IPS-NIHi7 (cell line): ENCODE data around the gene ESR1.
A peak's percentile ranks its signal among the peaks of the same experiment; 100 is the strongest.

Source experiments
- DNase-seq: peaks from one replicate; pipeline ENCODE4 v3.0.0; 2012; ENCODE audit warnings: mixed read lengths; ENCODE audit errors: extremely low spot score

ESR1 gene

GRCh38 chr6:151807513-151808370 is at the start of gene ESR1:
ESR1 (plus strand) TSS chr6:151807682; CDS start chr6:151807913, 231 bp downstream.
- peak; percentile 72 for DNase-seq

GRCh38 chr6:151760486-151760885 is 47.0 kb upstream of the ESR1 start:
- no peak for DNase-seq

- DNase-seq = no peak
Measured at GRCh38 chr6:151761851-151762250, 45.6 kb upstream of the ESR1 start.

- no peak for DNase-seq
Measured at GRCh38 chr6:151762817-151763216, 44.7 kb upstream of the ESR1 start.

- DNase-seq = no peak
Measured at GRCh38 chr6:151763303-151763702, 44.2 kb upstream of the ESR1 start.

GRCh38 chr6:151763938-151764680 is 43.4 kb upstream of the ESR1 start:
- peak; percentile 97 for DNase-seq

- peak; percentile 59 for DNase-seq
Measured at GRCh38 chr6:151765444-151765886, 42.0 kb upstream of the ESR1 start.

- DNase-seq = no peak
Measured at GRCh38 chr6:151772446-151772845, 35.0 kb upstream of the ESR1 start.

- no peak for DNase-seq
Measured at GRCh38 chr6:151773382-151773781, 34.1 kb upstream of the ESR1 start.

GRCh38 chr6:151782560-151782959 is 24.9 kb upstream of the ESR1 start:
- no peak for DNase-seq

- DNase-seq = no peak
Measured at GRCh38 chr6:151783692-151784091, 23.8 kb upstream of the ESR1 start.

GRCh38 chr6:151784441-151785214 is 22.9 kb upstream of the ESR1 start:
- DNase-seq = no peak

GRCh38 chr6:151796842-151797530 is 10.5 kb upstream of the ESR1 start:
- no peak for DNase-seq

- no peak for DNase-seq
Measured at GRCh38 chr6:151803743-151804142, 3.7 kb upstream of the ESR1 start.

GRCh38 chr6:151804585-151805285 is 2.7 kb upstream of the ESR1 start:
- no peak for DNase-seq

GRCh38 chr6:151805286-151805840 is 2.1 kb upstream of the ESR1 start:
- no peak for DNase-seq

- no peak for DNase-seq
Measured at GRCh38 chr6:151806757-151807512, 547 bp upstream of the ESR1 start.

- peak; percentile 28 for DNase-seq
Measured at GRCh38 chr6:151808371-151809241, 1.1 kb downstream of the ESR1 start.

GRCh38 chr6:151811081-151811480 is 3.6 kb downstream of the ESR1 start:
- DNase-seq = no peak
